HCT116 (cell line): ENCODE data around the gene ATP10B.

Source experiments
- CTCF ChIP-seq, 3 experiments: fragments of 200-600 bp in 1 of 3; sonication (generic) in 1 of 3; IDR thresholded peaks in 2 of 3; conservative IDR thresholded peaks in 1 of 3; 2 replicates each; pipeline ENCODE4 v1.5.1; 2012 to 2017; ENCODE audit warnings: low read depth in 2 of 3, low read length in 2 of 3, antibody characterized with exemption in 1 of 3, borderline replicate concordance in 1 of 3, control low read depth in 1 of 3, mild to moderate bottlenecking in 1 of 3, mixed read lengths in 1 of 3, mixed run types in 1 of 3, moderate library complexity in 1 of 3; ENCODE audit not compliant: insufficient read depth in 1 of 3
- EGR1 ChIP-seq: IDR thresholded peaks from 2 replicates; pipeline ENCODE4 v1.6.1; 2012; ENCODE audit warnings: low read depth
- FOSL1 ChIP-seq: IDR thresholded peaks from 2 replicates; pipeline ENCODE4 v1.6.1; 2012; ENCODE audit warnings: low read depth
- POLR2A ChIP-seq: IDR thresholded peaks from 2 replicates; pipeline ENCODE4 v1.7.0; 2011; ENCODE audit warnings: borderline replicate concordance; ENCODE audit not compliant: insufficient read depth, insufficient read length; ENCODE audit errors: extremely low read depth
- POLR2AphosphoS5 ChIP-seq: IDR thresholded peaks from 2 replicates; pipeline ENCODE4 v1.6.1; 2011; ENCODE audit warnings: mild to moderate bottlenecking, low read depth, low read length, moderate library complexity
- RAD21 ChIP-seq: IDR thresholded peaks from 2 replicates; pipeline ENCODE4 v1.6.1; 2012; ENCODE audit warnings: low read depth, mild to moderate bottlenecking
- SIN3A ChIP-seq: IDR thresholded peaks from 2 replicates; pipeline ENCODE4 v1.6.1; 2012; ENCODE audit warnings: low read depth
- TF ChIP-seq, protein P1 (sequence below): IDR thresholded peaks from 2 replicates; pipeline ENCODE4 v1.6.1; 2012; ENCODE audit warnings: low read depth

DNA sequence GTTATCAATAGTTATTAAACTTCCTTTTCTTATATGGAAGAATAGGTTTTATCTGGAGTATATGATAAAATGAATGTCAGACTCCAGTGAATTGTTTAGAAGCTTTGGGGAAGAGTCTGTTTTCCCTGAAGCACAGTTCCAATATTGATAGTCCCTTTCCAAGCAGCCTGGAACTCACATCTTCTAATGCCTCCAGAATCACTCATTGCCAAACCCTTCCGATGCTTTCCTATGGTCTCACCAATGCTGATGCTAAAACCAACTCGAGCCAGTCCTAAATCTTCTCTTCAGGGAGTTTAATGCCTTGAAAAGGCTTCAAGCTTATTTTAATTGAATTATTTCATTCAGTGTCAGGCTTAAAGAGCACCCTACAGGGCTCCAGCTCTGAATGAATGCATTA lies 309.2 kb downstream of the ATP10B start:
- TF ChIP-seq FOSL1 = no peak
- no peak for TF ChIP-seq POLR2A
- TF ChIP-seq CTCF (IDR thresholded peaks at IDR 0.05 in 2 of 3, conservative IDR thresholded peaks at IDR 0.05 in 1 of 3; ENCODE audit: borderline replicate concordance in 1 of 3, insufficient read depth in 1 of 3, low read depth in 2 of 3, low read length in 2 of 3) = no peak
- no peak for TF ChIP-seq SIN3A
- TF ChIP-seq POLR2AphosphoS5 = no peak
- TF ChIP-seq RAD21 = no peak
- no peak for TF ChIP-seq EGR1
- TF ChIP-seq, protein P1, sequence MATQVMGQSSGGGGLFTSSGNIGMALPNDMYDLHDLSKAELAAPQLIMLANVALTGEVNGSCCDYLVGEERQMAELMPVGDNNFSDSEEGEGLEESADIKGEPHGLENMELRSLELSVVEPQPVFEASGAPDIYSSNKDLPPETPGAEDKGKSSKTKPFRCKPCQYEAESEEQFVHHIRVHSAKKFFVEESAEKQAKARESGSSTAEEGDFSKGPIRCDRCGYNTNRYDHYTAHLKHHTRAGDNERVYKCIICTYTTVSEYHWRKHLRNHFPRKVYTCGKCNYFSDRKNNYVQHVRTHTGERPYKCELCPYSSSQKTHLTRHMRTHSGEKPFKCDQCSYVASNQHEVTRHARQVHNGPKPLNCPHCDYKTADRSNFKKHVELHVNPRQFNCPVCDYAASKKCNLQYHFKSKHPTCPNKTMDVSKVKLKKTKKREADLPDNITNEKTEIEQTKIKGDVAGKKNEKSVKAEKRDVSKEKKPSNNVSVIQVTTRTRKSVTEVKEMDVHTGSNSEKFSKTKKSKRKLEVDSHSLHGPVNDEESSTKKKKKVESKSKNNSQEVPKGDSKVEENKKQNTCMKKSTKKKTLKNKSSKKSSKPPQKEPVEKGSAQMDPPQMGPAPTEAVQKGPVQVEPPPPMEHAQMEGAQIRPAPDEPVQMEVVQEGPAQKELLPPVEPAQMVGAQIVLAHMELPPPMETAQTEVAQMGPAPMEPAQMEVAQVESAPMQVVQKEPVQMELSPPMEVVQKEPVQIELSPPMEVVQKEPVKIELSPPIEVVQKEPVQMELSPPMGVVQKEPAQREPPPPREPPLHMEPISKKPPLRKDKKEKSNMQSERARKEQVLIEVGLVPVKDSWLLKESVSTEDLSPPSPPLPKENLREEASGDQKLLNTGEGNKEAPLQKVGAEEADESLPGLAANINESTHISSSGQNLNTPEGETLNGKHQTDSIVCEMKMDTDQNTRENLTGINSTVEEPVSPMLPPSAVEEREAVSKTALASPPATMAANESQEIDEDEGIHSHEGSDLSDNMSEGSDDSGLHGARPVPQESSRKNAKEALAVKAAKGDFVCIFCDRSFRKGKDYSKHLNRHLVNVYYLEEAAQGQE = no peak
